Measurements from ENCODE around the gene ELOVL6.

- TF ChIP-seq POU5F1 (IDR thresholded peaks at IDR 0.05; ENCODE audit: borderline replicate concordance, low read depth, low read length, partially characterized antibody) (no peak), NR2C2 (CRISPR knock-in tag; IDR thresholded peaks at IDR 0.05) (no peak), NR2C2 (tag; IDR thresholded peaks at IDR 0.05) (no peak), DACH1 (IDR thresholded peaks at IDR 0.05; ENCODE audit: partially characterized antibody) (no peak), RBM15 (IDR thresholded peaks at IDR 0.05; ENCODE audit: insufficient read depth, low read length) (no peak), HNRNPUL1 (IDR thresholded peaks at IDR 0.05; ENCODE audit: low read length) (no peak)
- TF ChIP-seq, protein P1, sequence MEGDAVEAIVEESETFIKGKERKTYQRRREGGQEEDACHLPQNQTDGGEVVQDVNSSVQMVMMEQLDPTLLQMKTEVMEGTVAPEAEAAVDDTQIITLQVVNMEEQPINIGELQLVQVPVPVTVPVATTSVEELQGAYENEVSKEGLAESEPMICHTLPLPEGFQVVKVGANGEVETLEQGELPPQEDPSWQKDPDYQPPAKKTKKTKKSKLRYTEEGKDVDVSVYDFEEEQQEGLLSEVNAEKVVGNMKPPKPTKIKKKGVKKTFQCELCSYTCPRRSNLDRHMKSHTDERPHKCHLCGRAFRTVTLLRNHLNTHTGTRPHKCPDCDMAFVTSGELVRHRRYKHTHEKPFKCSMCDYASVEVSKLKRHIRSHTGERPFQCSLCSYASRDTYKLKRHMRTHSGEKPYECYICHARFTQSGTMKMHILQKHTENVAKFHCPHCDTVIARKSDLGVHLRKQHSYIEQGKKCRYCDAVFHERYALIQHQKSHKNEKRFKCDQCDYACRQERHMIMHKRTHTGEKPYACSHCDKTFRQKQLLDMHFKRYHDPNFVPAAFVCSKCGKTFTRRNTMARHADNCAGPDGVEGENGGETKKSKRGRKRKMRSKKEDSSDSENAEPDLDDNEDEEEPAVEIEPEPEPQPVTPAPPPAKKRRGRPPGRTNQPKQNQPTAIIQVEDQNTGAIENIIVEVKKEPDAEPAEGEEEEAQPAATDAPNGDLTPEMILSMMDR (IDR thresholded peaks at IDR 0.05 in 2 of 3, conservative IDR thresholded peaks at IDR 0.05 in 1 of 3; ENCODE audit: insufficient read depth in 2 of 3, low read depth in 1 of 3, low read length in 3 of 3): no peak
- TF ChIP-seq, protein P2, sequence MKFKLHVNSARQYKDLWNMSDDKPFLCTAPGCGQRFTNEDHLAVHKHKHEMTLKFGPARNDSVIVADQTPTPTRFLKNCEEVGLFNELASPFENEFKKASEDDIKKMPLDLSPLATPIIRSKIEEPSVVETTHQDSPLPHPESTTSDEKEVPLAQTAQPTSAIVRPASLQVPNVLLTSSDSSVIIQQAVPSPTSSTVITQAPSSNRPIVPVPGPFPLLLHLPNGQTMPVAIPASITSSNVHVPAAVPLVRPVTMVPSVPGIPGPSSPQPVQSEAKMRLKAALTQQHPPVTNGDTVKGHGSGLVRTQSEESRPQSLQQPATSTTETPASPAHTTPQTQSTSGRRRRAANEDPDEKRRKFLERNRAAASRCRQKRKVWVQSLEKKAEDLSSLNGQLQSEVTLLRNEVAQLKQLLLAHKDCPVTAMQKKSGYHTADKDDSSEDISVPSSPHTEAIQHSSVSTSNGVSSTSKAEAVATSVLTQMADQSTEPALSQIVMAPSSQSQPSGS (CRISPR knock-in tag; IDR thresholded peaks at IDR 0.05): no peak
These were observed 188.9 kb downstream of the ELOVL6 start for GRCh38 chr4:110009550-110009949.
